ENCODE data around the gene DIP2A.

DIP2A gene

GRCh38 chr21:46492851-46493250, 34.2 kb downstream of the DIP2A start:
- H3K9me2 ChIP-seq (replicated peaks; ENCODE audit: insufficient read depth, low read length), result no peaks in the 10 kb centered on the region
- no peak overlapping the region for H3K27ac ChIP-seq (ENCODE audit: low read length)
- H3K9me3 ChIP-seq (replicated peaks; ENCODE audit: insufficient read depth, low read length), result no peaks in the 10 kb centered on the region
- H3F3A ChIP-seq (ENCODE audit: insufficient read depth, low read length), result no peaks in the 10 kb centered on the region
- no peak overlapping the region for H2AFZ ChIP-seq (ENCODE audit: low read length)
- peaks cover 5% of the 10 kb centered on the region; the same call in 1 of the 2 replicates for H3K36me3 ChIP-seq (replicated peaks; ENCODE audit: insufficient read depth, low read length)
- no peaks in the 10 kb centered on the region for H4K20me1 ChIP-seq (ENCODE audit: insufficient read depth, low read length)
- H3K4me3 ChIP-seq (ENCODE audit: low read length), result no peak overlapping the region
- no peaks in the 10 kb centered on the region for H3K27me3 ChIP-seq (replicated peaks; ENCODE audit: insufficient read depth, low read length)
- H3K4me2 ChIP-seq (ENCODE audit: low read depth, low read length), result no peak overlapping the region
- H3K9ac ChIP-seq (ENCODE audit: low read length), result no peak overlapping the region
- no peak for DNase-seq
- H3K4me1 ChIP-seq (ENCODE audit: low read length), result no peaks in the 10 kb centered on the region
- H3K79me2 ChIP-seq (ENCODE audit: low read length), result 0 out of 2 replicates have a peak, but pooled peaks cover 4% of the 10 kb centered on the region
- TF ChIP-seq CTCF (IDR thresholded peaks at IDR 0.05; ENCODE audit: low read length) (no peak), EZH2phosphoT487 (IDR thresholded peaks at IDR 0.05; ENCODE audit: low read length) (no peak), EZH2 (optimal IDR thresholded peaks at IDR 0.05; ENCODE audit: low read depth, low read length) (no peak)

- H3K9ac ChIP-seq (ENCODE audit: low read length), result no peak overlapping the region
- H3K9me2 ChIP-seq (replicated peaks; ENCODE audit: insufficient read depth, low read length), result no peaks in the 10 kb centered on the region
- no peak overlapping the region for H3K27ac ChIP-seq (ENCODE audit: low read length)
- 0 out of 2 replicates have a peak, but pooled peaks cover 4% of the 10 kb centered on the region for H3K79me2 ChIP-seq (ENCODE audit: low read length)
- no peak overlapping the region for H3K4me2 ChIP-seq (ENCODE audit: low read depth, low read length)
- no peaks in the 10 kb centered on the region for H3F3A ChIP-seq (ENCODE audit: insufficient read depth, low read length)
- TF ChIP-seq EZH2 (optimal IDR thresholded peaks at IDR 0.05; ENCODE audit: low read depth, low read length) (no peak), EZH2phosphoT487 (IDR thresholded peaks at IDR 0.05; ENCODE audit: low read length) (no peak), CTCF (IDR thresholded peaks at IDR 0.05; ENCODE audit: low read length) (no peak)
- H4K20me1 ChIP-seq (ENCODE audit: insufficient read depth, low read length), result no peaks in the 10 kb centered on the region
- no peak overlapping the region for H2AFZ ChIP-seq (ENCODE audit: low read length)
- H3K4me3 ChIP-seq (ENCODE audit: low read length), result no peak overlapping the region
- H3K27me3 ChIP-seq (replicated peaks; ENCODE audit: insufficient read depth, low read length), result no peaks in the 10 kb centered on the region
- H3K36me3 ChIP-seq (replicated peaks; ENCODE audit: insufficient read depth, low read length), result peaks cover 8% of the 10 kb centered on the region; the same call in 1 of the 2 replicates
- no peaks in the 10 kb centered on the region for H3K4me1 ChIP-seq (ENCODE audit: low read length)
- H3K9me3 ChIP-seq (replicated peaks; ENCODE audit: insufficient read depth, low read length), result no peaks in the 10 kb centered on the region
- DNase-seq, result no peak
These were observed 35.1 kb downstream of the DIP2A start for GRCh38 chr21:46493828-46494227.

- no peaks in the 10 kb centered on the region for H4K20me1 ChIP-seq (ENCODE audit: insufficient read depth, low read length)
- H3K9me3 ChIP-seq (replicated peaks; ENCODE audit: insufficient read depth, low read length), result no peaks in the 10 kb centered on the region
- DNase-seq, result no peak
- H3K4me3 ChIP-seq (ENCODE audit: low read length), result no peak overlapping the region
- peaks cover 11% of the 10 kb centered on the region for H3F3A ChIP-seq (ENCODE audit: insufficient read depth, low read length)
- H3K79me2 ChIP-seq (ENCODE audit: low read length), result 0 out of 2 replicates have a peak, but pooled peaks cover 4% of the 10 kb centered on the region
- no peak for TF ChIP-seq CTCF (IDR thresholded peaks at IDR 0.05; ENCODE audit: low read length)
- no peak for TF ChIP-seq EZH2 (optimal IDR thresholded peaks at IDR 0.05; ENCODE audit: low read depth, low read length)
- no peak for TF ChIP-seq EZH2phosphoT487 (IDR thresholded peaks at IDR 0.05; ENCODE audit: low read length)
- H3K9me2 ChIP-seq (replicated peaks; ENCODE audit: insufficient read depth, low read length), result no peaks in the 10 kb centered on the region
- H3K4me1 ChIP-seq (ENCODE audit: low read length), result peaks cover 17% of the 10 kb centered on the region
- no peaks in the 10 kb centered on the region for H3K27me3 ChIP-seq (replicated peaks; ENCODE audit: insufficient read depth, low read length)
- H3K36me3 ChIP-seq (replicated peaks; ENCODE audit: insufficient read depth, low read length), result peaks cover 9% of the 10 kb centered on the region; the same call in 1 of the 2 replicates
- H3K9ac ChIP-seq (ENCODE audit: low read length), result no peak overlapping the region
- no peak overlapping the region for H3K27ac ChIP-seq (ENCODE audit: low read length)
- no peak overlapping the region for H3K4me2 ChIP-seq (ENCODE audit: low read depth, low read length)
- H2AFZ ChIP-seq (ENCODE audit: low read length), result no peak overlapping the region
These were observed 39.8 kb downstream of the DIP2A start for GRCh38 chr21:46498335-46499050.

All from MM.1S (cell line).